HG02943 (cell line): ENCODE measurements around the gene MPV17L2.

Experiments used
- ATAC-seq: cut with Tn5 transposase; IDR thresholded peaks from one replicate; pipeline ENCODE4 v1.9.1; 2021; ENCODE audit warnings: mild to moderate bottlenecking, low read depth, moderate library complexity; ENCODE audit not compliant: unreplicated experiment

The MPV17L2 gene

DNA sequence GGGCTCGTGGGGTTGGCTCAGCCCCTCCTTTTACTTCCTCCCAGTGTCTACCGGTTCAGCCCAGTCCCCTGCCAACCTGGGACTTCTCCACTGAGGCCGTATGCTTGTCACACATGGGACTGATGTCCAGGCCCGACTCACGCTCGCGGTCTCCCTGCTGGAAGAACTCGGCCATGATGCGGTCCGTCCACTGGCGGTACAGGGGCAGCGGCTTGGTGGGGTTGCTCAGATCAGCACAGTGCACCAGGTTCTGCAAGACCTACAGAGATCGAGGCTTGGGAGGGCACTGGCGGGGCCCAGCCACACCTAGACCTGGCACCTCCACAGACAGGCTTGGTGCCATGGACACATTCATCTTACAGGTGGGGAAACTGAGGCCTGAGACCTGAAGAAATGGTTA is 18.7 kb downstream of the MPV17L2 start:
- ATAC-seq = no peak

DNA sequence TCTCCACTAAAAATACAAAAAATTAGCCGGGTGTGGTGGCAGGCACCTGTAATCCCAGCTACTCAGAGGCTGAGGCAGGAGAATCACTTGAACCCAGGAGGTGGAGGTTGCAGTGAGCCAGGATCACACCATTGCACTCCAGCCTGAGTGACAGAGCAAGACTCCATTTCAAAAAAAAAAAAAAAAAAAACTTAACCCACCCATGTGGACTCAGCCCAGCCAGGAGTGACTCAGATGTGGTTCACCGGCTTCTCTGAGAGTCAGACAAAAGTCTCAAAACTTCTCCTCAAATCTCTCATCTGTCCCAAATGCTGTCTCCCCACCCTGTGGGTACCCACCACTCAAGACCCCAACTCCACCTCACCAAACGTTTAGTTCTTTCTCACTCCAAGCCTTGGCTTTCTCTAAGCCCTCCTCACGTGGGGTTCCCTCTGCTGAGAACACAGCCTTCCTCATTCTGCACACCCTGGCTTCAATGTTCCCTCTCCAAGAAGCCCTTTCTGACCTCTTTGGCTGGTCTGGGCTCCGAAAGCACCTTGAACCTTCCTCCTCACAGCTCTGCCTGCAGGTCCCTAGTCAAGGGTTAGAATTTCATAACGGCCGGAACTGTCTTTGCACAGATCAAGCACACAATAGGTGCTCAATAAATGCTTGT is 21.9 kb downstream of the MPV17L2 start:
- ATAC-seq = no peak

DNA sequence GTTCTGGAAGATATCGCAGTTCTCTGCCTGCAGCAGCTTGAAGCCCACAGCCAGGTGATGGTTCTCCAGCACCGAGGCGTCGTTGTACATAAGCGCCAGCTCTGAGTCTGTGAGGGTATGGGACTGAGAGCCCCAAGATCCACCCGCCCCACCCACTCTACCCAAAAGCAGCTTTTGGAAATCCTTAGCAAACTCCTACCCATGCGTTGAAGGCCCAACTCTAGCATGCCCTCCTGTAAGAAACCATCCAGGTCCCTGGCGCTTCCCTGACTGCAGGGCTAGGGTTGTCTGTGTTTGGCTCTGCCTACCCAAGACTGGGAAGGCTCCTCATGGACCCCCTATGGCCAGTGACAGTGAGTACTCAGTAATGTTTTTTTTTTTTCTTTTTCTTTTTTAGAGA is 23.8 kb downstream of the MPV17L2 start:
- ATAC-seq = no peak

DNA sequence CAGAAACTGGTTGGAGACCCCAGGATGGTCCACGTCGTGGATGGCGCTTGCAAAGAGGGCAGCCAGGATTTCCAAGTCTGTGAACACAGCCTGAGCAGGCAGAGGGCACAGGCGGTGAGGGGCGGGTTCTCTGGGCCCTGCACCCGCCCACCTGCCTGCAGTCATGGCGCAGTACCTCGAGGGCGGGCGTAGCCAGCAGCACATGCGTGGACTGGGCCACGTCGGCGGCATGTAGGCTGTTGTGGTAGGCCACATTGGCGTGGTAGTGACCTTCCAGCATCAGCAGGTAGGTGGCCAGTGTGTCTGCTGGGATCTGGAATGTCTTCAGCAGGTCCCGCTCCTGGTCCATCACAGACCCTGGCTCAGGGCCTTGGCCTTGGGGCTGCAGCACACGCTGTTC is 25.1 kb downstream of the MPV17L2 start:
- ATAC-seq = no peak

DNA sequence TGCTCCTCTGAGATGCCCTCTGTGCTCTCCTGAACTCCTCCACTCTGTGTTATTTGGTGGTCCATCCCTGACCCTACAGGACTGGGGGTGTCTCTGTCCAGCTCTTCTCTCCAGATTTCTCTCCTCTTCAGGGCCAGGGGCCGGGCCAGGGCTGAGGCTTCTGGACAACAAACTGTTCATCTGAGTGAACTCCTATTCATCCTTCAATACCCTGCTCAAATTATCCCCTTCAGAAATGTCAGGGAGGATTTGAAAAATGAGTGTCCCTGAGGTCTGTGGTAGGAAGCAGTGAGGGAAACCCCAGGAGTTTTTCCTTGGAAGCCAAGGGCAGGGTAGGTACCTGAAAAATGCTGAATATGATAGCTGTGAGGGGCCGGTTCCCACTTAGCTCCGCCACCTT is 25.6 kb downstream of the MPV17L2 start:
- ATAC-seq = no peak

DNA sequence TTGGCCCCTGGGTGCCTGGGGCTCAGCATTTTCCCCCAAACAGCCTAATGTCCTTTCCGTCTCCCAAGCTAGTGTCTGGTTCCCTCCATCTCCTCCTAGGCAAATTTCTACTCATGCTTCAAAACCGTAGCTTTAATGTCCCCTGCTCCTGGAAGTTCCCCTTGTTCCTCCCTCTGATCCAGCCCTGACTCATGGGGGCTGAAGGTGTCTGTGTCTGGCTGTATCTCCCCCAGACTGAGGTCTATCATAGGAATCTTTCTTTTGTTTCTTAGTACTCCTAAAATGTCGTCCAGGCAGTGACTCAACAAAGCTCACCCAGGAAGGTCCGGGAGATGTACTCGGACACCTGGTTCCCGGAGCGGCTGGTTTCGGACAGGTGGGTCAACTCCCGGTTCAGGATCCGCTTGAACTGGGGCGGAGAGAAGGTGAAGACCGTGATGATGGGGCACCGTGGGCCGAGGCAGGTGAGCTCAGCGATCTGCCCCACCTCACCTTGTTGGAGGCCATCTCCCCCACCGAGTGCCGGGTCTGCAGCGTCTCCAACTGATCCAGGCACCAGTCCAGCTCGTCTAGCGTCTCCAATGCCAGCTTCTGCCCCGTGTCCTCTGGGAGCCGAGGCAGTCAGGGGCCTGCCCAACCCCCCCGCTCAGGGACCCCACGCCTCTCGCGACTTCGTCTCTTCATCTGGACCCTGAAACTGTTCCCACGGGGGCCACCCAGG is 27.1 kb downstream of the MPV17L2 start:
- ATAC-seq = no peak

DNA sequence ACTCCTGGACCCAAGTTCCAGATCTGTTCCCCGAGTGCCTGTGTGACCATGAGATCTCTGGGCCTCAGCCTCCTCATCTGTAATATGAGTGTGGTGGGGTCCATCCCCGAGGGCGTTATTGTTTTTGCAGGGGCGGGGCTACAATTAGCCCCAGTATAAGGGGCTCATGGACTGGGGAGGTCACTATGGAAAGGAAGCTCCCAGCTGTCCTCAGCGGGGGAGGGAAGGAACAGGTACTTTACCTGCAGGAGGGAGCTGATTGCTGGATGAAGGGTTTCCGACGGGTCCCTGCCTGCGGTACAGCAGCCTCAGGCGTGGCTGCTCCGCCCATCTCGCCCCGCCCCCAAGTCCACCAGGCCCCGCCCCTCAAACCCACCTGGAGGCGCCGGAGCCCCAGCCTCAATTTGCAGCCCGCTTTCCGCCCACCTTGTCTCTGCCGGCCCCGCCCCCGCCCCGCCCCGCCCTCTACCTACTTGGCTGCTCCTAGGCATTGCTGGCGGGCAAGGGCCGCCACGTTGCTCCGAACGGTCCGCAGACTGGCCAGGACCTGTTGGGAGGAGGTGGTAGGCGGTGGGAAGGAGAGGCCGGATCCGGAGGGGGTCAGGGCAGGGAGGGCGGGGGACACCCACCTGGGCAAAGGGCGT is 27.7 kb downstream of the MPV17L2 start:
- ATAC-seq = no peak

DNA sequence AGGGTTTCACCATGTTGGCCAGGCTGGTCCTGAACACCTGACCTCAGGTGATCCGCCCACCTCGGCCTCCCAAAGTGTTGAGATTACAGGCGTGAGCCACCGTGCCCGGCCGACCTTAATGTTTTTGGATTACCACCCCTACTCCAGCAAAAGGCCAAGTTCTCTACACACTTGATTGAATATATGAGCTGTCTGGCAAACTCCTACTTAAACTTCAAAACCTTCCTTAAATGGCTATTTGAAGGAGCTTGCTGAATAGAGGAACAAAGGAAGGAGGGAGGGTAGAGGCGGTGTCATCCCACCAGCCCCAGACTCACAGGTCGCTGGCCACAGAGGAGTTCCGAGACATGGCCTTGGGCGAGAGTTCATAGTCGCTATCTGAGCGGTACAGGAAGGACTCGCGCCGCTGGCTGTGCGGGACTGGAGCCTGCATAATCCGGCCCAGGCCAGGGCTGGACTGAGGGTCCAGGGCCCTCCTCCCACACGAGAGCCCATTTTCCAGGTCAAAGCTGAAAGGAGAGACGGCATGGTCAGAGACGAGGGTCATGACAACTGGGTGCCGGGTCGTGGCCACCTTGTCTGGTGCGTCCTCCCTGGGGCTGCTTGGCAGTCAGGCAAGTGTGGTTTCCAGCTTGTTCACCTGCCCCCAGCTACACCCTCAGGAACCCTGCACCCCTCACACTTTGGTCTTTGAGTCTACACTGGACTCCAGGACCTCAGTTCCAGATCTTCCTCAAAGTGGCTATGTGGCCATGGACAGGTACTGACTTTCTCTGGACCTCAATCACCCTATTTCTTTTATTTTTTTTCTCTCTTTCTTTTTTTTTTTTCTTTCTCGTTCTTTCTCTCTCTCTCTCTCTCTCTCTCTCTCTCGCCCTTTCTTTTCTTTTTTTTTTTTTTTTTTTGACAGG is 29.1 kb downstream of the MPV17L2 start:
- ATAC-seq = no peak

DNA sequence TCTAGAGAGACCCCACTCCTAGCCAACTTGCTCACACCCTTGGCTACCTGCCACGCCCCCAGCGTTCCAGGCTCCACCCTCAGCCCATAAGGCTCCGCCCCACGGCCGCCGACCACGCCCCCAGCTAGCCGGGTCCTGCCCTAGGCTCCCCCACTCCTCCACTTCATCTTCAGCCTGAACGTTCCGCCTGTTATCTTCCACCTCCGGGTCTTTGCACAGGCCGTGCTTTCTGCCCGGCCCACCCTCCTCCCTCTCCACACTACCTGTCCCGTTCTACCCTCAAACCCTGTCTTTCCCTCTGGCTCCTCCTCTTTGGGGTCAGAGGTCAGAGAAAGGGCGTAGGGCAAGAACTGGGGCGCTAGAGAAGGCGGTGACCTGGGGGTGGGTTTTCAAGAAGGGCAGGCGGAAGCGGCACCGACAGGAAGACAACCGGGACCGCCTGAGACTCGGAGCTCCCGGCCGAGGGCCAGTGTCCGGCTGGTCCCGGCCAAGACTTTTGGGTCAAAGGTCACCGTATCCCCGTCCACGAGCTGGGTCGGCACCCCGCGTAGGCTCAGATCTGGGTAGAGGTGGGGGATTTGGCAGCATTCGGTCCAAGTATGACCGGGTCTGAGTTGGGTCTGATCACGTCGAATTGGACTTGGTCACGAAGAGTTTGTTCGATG is 31.0 kb downstream of the MPV17L2 start:
- no peak for ATAC-seq

DNA sequence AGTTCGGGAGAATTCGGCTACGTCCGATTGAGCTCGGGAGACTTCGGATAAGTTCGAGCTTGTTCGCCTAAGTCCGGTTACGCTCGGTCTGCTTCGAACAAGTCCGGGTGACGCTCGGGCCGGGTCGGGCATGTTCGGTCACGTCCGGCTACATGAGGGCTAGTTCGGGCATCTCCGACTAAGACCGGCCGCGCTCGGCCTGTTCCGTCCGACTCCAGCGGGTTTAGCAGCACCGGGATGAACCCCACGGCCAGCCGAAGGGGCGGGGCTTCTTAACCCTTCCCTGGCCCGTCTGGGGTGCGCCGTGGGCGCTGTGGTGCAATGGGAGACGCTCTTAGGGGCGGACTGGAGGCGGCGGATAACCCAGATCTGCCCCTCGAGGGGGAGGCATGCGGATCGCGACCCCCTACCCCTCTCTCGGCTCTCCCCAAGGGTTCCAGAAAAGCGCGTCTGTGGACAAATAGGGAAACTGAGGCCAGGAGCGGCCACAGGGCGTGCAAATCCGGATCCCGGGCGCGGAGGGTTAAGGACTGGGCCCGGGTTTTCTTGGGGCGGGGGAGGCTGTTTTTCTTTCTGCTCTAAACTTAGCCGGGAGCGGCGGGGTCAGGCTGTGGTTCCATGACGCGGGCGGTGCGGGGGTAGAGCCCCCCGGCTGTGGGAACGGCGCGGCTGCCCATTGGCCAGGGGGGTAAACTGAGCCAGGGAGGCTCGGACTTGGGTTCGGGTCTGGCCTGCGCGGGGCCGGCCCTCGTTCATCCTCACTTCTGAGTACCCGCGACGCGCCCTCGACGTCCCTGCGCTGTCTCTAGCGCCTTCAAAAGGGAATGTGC is 31.7 kb downstream of the MPV17L2 start:
- peak; percentile 92 for ATAC-seq

DNA sequence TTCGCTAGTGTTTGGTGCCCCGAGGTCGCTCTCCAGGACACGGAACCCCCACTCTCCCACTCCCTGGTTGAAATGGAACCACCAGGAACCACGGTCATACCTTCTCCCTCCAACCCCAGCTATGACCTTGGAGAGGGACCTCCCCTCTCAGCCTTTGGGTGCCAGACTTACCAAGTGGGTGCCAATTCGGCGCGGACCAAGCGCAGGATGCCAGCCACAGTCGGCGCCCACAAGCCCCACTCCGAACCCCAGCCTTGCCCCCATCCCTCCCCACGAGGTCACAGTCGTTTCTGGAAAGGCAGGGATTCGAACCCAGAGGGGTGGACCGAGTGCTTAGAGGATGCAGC is 32.3 kb downstream of the MPV17L2 start:
- ATAC-seq = no peak

DNA sequence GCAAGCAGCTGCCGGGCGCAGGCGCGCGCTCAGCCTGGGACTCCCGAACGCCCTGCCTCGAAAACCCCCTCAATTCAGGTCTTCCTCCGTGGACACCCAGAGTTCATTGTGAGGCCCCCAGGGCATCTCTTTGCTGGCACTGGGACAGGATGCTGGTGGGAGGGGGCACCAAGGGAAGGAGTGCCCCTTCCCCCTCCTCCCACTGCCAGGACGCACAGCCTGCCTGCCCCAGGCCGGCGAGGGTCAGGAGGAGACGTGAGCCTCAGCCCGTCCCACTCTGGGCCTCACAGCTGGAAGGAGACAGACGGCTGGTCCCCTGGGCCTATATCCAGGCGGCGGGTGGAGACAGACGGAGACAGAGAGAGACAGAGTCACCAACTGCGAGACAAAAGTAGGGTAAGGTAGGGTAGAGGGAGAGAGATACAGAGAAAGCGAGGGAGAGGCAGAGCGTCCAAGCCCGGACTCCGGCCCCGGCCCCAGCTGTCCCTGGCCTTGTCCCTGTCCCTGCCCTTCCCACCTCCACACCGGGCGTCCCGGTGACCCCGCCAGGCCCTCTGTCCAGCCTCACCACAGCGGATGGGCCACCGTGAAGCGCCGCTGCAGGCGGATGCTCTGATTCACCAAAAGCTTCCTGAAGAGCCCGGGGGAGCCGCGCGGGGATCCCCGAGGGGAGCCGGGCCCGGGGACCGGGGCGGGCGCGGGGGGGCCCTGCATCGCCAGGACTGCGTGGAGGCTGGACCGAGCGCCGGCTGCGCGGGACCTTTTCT is 32.9 kb downstream of the MPV17L2 start, which contains the start of gene PDE4C:
Gene PDE4C (minus strand): TSS at position 737 of the 767 bp plus-strand sequence. CDS start 23 bp downstream, at position 714.
- no peak for ATAC-seq

DNA sequence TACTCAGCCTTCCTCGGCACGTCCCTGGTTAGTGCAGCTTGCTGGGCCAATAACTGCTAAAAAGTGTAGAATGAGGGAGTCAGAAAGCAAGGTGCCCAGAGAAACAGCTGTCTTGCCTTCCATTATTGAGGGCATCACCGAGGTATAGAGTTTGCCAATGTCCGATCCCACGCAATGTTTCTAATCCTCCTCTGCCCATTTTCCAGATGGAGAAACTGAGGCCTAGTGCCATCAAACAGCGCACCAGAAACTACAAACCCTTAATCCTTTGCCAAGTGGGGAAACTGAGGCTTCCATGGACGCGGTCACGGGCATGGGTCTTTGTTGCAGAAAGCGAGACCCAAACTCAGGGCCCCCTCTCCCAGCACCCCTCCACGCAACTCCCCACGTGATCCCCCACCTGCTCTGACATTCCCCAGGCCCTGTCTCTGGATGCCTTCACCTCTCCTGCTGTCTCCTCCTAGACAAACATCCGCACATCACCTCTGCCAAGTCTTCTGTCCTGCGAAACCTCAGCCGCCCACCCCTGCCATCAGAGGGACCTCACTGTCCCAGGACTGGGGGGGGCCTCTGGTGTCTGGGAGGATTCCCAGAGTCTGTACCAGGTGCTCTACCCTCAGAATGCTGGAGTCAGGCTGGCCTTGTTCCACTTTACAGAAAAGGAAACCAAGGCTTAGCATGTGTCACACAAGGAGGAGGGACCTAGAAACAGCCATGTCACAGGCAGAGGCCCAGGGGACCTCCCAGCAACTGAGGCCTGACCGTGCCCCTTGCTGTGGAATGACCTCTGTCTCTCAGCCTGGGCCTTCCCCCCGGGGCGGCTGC is 34.1 kb downstream of the MPV17L2 start:
- ATAC-seq = no peak

DNA sequence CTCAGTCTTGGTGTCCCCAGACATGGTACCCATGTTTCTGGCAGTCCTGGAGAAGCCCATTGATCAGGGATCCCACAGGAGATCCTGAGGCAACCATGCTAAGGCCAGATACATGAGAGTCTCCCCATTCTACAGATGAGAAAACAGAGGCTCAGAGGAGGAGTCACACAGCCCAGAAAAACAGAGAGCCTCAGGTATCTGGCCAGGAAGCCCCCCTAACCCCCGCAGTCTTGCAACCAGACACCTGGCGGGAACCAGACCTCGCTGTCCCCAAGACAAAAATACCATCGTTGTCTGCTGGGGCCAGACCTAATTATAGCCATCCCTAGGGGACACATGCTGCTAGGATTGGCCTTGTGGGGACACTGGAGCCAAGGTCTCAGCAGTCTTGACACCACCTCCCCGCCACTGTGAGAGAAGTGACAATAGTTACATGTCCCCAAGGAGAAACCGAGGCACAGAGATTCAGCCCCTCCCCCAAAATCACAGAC is 34.8 kb downstream of the MPV17L2 start:
- ATAC-seq = no peak

DNA sequence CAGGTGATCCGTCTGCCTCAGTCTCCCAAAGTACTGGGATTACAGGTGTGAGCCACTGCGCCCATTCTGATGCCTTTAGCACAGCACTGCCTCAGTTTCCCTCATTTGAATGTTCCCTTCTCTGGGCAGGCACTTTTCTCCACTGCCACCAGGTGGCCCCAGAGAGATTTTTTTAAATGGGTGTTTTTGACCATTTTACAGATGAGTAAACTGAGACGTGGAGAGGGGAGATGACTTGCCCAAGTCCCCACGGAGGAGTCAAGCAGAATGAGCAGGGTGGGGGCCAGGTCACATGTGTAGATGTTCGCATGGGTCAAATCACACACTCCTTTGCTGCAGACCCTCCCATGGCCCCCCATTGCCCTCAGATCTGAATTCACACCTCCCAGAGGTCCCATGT is 36.5 kb downstream of the MPV17L2 start:
- no peak for ATAC-seq

DNA sequence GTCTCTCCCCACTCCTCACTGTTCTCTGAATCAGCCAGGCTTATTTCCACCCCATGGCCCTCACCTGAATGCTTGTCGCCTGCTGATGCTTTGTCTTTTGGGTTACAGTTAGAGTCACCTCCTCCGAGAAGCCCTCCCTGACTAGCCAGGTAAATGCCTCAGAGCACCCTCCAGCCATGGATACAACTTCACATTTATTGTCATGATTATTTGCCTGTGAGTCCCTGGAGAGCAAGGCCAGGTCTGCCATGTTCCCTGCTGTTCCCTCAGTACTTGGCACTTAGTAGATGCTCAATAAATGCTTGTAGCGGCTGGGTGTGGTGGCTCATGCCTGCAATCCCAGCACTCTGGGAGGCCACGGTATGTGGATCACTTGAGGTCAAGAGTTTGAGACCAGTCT is 36.9 kb downstream of the MPV17L2 start:
- ATAC-seq = no peak

DNA sequence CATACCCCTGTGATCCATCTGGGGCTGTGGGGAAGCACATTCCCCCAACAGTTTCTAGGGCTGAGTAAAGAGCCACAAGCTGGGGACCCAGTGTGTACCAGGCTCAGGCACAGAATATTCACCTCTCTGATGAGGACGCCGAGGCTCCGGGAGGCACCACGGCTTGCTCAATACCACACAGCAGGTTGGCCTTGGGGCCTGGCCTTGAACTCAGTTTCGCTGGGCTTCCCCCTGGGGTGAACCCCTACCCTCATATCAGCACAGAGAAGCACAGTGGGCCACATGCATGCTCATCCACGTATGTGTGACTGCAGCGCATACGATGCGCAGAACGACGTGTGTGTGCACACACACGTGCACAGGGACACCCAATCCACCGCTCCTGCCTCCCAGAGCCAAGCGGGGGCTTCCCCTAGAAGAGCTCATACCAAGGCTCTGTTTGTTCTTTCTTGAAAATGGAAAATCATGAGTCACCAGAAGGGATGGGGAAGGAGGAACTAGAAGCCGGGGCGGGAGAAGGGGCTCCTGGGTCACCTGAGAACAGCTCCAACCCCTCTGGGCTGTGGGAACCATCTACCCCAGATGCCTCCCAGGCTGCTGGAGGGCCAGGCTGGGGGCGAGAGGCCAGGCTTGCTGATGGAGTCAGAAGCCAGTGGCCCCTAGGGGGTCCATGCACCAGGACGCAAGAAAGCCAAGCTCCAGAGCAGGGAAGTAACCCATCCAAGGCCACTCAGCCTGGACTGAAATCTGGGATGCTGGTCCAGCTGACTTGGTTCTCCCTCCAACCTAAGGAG is 38.1 kb downstream of the MPV17L2 start:
- no peak for ATAC-seq
